Muscle layer of colon (tissue), 2 donors: ENCODE results near the gene LUC7L2.
"Not testable (repeated sequence)": the region's sequence is repeated elsewhere in the genome, so short reads cannot be mapped to it uniquely, and the experiment has no call there.

ENCODE experiments used
- H3K27ac ChIP-seq: one replicate; pipeline ENCODE4 v1.7.0; 2013; ENCODE audit warnings: low read depth, mild to moderate bottlenecking, low read length, moderate library complexity
- H3K27me3 ChIP-seq, 2 donors: one replicate each; pipeline ENCODE4 v1.7.0; 2013; ENCODE audit warnings: low read length in 2 of 2, mild to moderate bottlenecking in 2 of 2; ENCODE audit not compliant: insufficient read depth in 2 of 2, control insufficient read depth in 1 of 2
- H3K36me3 ChIP-seq: one replicate; pipeline ENCODE4 v1.7.0; 2013; ENCODE audit warnings: mild to moderate bottlenecking, low read length; ENCODE audit not compliant: insufficient read depth
- H3K4me1 ChIP-seq: one replicate; pipeline ENCODE4 v1.7.0; 2013; ENCODE audit warnings: mild to moderate bottlenecking, low read length; ENCODE audit not compliant: insufficient read depth
- H3K4me3 ChIP-seq, 2 donors: one replicate each; pipeline ENCODE4 v1.7.0; 2013; ENCODE audit warnings: low read length in 2 of 2, low read depth in 1 of 2, mild to moderate bottlenecking in 1 of 2, moderate library complexity in 1 of 2
- H3K9ac ChIP-seq: one replicate; pipeline ENCODE4 v1.7.0; 2013; ENCODE audit warnings: low read length
- H3K9me3 ChIP-seq: one replicate; pipeline ENCODE4 v1.7.0; 2013; ENCODE audit warnings: mild to moderate bottlenecking, low read length
- donor health status: abdominal sarcoma.
- donor health status: Adenocarcinoma of cecum.

The LUC7L2 gene

DNA sequence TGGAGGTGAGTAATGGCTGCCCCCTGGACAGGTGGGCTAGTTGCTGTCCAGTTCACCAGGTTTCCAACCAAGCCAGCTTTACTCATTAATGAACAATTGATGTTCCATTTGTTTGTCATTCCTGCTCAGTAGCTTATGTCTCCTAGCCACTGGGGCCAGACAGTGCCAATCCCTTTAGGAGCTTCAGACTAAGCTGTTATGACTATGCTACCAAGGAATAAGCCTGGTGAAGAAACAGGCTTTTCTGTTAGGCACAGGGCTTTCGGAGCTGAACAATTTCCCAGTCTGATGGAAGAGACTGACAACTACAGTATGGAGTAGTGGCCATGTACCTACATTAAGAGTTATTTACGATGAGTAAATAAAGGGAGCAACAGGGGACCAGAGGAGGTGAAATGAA is 20.7 kb upstream of the LUC7L2 start:
- Histone ChIP-seq H3K9ac (no peak overlapping the region), H3K36me3 (no peaks in the 10 kb centered on the region), H3K27me3 (no peaks in the 10 kb centered on the region), H3K27ac (no peak overlapping the region), H3K4me1 (peaks cover 12% of the 10 kb centered on the region), H3K4me3 (no peak overlapping the region), H3K9me3 (no peaks in the 10 kb centered on the region)

DNA sequence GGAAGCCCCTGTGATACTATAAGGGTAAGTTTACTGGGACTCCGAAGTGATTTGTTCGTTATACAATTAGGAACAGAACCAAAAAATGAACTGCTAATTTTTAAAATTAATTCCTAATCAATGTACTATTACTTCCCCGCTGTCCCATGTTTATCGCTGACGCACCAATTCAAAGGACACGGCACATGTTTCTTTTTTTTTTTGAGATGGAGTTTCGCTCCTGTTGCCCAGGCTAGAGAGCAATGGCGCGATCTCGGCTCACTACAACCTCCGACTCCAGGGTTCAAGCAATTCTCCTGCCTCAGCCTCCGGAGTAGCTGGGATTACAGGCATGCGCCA is 20.0 kb upstream of the LUC7L2 start:
- peak overlapping the region; percentile 100 for H3K27ac ChIP-seq
- peaks cover 12% of the 10 kb centered on the region for H3K4me1 ChIP-seq
- no peaks in the 10 kb centered on the region for H3K27me3 ChIP-seq
- H3K4me3 ChIP-seq: peak overlapping the region; percentile 92 to 97
- H3K9ac ChIP-seq: no peak overlapping the region
- no peaks in the 10 kb centered on the region for H3K9me3 ChIP-seq
- H3K36me3 ChIP-seq: no peaks in the 10 kb centered on the region

DNA sequence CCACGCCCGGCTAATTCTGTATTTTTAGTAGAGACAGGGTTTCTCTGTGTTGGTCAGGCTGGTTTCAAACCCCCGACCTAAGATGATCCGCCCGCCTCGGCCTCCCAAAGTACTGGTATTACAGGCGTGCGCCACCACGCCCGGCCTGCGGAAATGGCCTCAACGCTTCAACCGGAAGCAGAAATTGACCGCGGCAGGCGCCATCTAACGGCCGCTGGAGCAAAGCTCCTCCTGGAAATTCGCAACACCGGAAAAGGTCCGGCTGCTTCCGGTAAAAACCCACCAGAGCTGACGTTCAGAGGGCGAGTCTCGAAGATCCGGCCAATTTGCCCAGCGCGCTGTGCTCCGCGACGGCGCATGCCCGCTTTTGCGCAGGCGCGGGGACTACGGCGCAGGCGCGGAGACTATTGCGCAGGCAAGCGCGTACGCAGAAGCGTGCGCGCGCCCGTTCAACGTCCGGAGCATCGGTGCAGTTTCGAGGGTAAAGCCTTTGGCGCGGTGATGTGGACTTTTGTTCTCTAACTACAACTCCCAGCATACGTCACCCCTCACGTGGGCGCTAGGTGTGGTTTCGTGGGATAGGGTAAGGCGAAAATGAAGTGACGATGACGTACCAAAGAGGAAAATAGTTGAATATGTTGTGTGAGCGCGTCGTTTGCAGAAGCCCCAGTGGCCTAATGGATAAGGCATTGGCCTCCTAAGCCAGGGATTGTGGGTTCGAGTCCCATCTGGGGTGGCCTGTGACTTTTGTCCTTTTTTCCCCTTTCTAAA is 19.5 kb upstream of the LUC7L2 start:
- no peaks in the 10 kb centered on the region for H3K36me3 ChIP-seq

DNA sequence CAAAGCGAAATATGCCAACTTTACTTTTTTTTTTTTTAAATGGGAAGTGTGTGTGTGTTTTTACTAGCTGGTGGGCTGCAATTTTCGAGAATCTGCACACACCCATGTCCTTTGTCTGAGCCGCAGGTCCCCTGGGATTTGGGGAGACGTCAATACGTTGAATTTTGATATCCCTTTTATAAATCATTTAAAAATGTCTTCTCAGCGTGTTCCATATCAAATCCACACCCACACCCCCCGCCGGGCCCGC is 19.0 kb upstream of the LUC7L2 start:
- H3K4me1 ChIP-seq: peaks cover 12% of the 10 kb centered on the region
- no peaks in the 10 kb centered on the region for H3K36me3 ChIP-seq
- peak overlapping the region; percentile 100 for H3K27ac ChIP-seq
- no peaks in the 10 kb centered on the region for H3K27me3 ChIP-seq
- peak overlapping the region; percentile 99 for H3K9ac ChIP-seq
- H3K4me3 ChIP-seq: peak overlapping the region; percentile 92 to 97
- H3K9me3 ChIP-seq: no peaks in the 10 kb centered on the region

More for the DNA sequence above, 19.5 kb upstream of the LUC7L2 start:
- H3K27me3 ChIP-seq: no peaks in the 10 kb centered on the region
- peak overlapping the region; percentile 99 for H3K9ac ChIP-seq
- no peaks in the 10 kb centered on the region for H3K9me3 ChIP-seq
- peak overlapping the region; percentile 100 for H3K27ac ChIP-seq
- peaks cover 12% of the 10 kb centered on the region for H3K4me1 ChIP-seq
- peak overlapping the region; percentile 92 to 97 for H3K4me3 ChIP-seq

DNA sequence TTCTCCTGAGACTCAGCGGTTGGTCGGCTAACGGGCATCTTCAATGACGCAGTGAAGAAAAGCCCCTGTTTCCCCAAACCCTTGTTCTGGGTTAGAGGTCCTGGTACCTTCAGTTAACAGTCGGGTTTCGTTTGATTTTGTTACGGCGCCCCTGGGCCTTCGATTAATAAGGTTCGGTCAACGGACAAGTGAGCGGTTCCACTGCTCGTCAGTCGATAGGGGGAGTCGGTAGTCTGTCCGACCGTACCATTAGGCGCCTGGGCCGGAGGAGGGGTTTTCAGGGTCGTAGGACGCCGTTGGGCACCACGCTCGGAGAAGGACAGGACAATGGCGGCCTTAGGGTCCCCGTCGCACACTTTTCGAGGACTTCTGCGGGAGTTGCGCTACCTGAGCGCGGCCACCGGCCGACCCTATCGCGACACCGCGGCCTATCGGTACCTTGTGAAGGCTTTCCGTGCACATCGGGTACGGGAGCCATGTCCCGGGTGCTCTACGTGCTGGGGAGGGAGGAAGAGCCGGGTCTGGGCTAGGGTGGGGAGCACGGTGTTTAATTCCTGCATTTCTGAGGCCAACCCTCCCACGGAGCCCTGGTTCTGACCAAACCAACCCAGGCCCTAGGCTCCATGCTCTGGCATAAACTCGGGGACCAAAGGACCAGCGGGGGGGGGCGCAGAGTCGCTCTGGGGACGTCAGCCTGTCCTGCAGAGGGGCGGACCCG is 18.5 kb upstream of the LUC7L2 start, which contains the start of gene FMC1:
Gene FMC1, plus strand, starts transcription at position 280 of the 718 bp plus-strand sequence. Its CDS starts 48 bp downstream, at position 328.
- no peaks in the 10 kb centered on the region for H3K27me3 ChIP-seq
- H3K4me1 ChIP-seq: peaks cover 12% of the 10 kb centered on the region
- H3K9me3 ChIP-seq: no peaks in the 10 kb centered on the region
- peak within 1 kb of the TSS; percentile 99 for H3K9ac ChIP-seq
- H3K27ac ChIP-seq: peak within 1 kb of the TSS; percentile 100
- peak within 1 kb of the TSS; percentile 92 to 97 for H3K4me3 ChIP-seq
- peaks cover 1% of the 10 kb centered on the region for H3K36me3 ChIP-seq

DNA sequence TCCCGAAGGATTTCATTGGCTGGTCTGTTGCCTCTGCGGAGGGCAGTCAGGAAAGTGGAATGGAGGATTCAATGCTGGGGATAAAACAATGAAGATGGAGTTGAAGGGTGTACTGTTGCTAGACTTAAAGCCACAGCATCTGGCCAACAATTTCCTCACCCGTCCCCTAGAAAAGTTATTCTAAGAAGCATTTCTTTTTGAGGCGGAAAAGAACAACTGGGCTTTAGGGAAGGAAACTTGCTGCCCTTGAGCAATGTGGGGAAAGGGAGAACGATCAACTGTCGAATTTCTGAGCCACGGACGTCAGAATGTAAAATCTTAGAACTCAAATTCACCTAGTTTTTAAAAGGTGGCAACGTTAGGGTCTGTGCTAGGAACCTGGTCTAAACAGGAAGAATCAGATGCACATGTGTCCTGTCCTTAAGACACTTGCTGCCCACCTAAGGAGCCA is 17.9 kb upstream of the LUC7L2 start:
- Histone ChIP-seq H3K27me3 (no peaks in the 10 kb centered on the region), H3K9ac (peak overlapping the region; percentile 99), H3K27ac (peak overlapping the region; percentile 100), H3K9me3 (no peaks in the 10 kb centered on the region), H3K36me3 (peaks cover 7% of the 10 kb centered on the region), H3K4me1 (peaks cover 12% of the 10 kb centered on the region), H3K4me3 (peak overlapping the region; percentile 92 to 97)

DNA sequence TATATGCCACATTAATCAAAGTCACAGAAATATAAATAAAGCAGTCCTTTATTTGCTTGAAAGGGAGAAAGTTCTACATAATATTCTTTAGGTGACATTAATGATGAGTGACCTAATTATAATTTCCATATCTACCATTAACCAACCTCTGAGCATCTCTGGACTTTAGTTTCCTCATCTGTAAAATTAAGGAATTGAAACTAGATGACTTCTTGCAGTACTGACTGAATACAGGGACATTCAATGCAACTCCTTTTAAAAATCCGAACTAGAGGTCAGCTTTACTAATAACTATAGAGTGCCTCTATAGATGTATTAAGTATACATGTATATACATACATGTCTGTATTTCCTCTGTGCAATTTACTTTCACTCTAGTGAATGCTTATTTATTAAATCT is 14.7 kb upstream of the LUC7L2 start:
- Histone ChIP-seq H3K36me3 (peaks cover 12% of the 10 kb centered on the region), H3K9ac (no peak overlapping the region), H3K9me3 (no peaks in the 10 kb centered on the region), H3K27ac (no peak overlapping the region), H3K27me3 (no peaks in the 10 kb centered on the region), H3K4me3 (no peak overlapping the region), H3K4me1 (peaks cover 12% of the 10 kb centered on the region)

DNA sequence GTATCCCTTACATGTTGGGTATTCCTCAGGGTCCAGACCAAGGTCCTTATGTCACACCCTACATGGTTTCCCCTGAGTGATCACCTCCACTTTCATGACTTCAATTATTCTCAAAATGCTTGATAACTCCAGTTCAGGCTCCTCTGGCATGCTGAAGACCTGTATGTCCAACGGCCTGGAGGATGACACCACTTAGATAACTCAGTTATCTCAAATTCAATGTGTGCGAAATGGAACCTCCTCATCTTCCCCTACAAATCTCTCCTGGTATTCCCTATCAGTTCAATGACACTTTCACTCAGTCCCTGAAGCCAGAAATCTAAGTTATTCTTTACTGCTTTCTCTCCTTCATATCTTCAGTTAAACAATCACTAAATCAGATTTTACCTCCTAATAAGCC is 8.7 kb upstream of the LUC7L2 start:
- Histone ChIP-seq H3K4me1 (no peaks in the 10 kb centered on the region), H3K4me3 (no peak overlapping the region), H3K36me3 (peaks cover 12% of the 10 kb centered on the region), H3K9ac (no peak overlapping the region), H3K9me3 (no peaks in the 10 kb centered on the region), H3K27ac (no peak overlapping the region), H3K27me3 (no peaks in the 10 kb centered on the region)

DNA sequence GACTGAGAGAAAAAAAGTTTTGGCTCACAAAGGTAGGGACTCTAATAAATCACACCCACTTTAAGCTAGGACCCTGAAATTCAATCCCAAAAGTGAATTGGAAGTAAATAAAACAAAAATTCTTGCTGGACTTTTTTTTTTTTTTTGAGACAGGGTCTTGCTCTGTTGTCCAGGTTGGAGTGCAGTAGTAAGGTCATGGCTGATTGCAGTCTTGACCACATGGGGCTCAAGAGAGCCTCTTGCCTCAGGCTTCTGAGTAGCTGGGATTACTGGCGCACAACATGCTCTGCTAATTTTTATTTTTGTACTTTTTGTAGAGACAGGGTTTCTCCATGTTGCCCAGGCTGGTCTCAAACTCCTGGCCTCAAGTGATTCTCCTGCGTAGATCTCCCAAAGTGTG is 5.0 kb upstream of the LUC7L2 start:
- Histone ChIP-seq H3K27me3 (no peaks in the 10 kb centered on the region), H3K9ac (no peak overlapping the region), H3K27ac (no peak overlapping the region), H3K4me1 (no peaks in the 10 kb centered on the region), H3K36me3 (no peaks in the 10 kb centered on the region), H3K4me3 (no peak overlapping the region), H3K9me3 (no peaks in the 10 kb centered on the region)

DNA sequence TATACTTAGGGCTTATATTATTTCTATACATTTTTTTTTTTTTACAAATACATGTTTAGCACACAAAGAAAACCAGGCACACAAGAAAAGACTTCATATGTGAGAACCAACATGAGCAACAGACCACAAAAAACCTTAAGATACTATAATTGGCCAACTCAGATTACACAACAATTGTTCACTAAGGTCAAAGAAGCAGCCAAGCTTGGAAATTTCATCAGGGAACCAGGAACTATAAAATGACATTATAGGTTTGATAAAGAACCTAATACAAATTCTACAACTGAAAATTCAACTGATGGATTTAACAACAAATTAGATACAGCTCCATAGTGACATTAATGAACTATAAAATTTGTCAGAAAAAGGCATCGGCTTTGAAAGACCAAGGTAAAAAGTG is 4.4 kb upstream of the LUC7L2 start:
- no peaks in the 10 kb centered on the region for H3K4me1 ChIP-seq
- no peak overlapping the region for H3K27ac ChIP-seq
- H3K4me3 ChIP-seq: no peak overlapping the region
- no peak overlapping the region for H3K9ac ChIP-seq
- H3K36me3 ChIP-seq: no peaks in the 10 kb centered on the region
- no peaks in the 10 kb centered on the region for H3K27me3 ChIP-seq
- no peaks in the 10 kb centered on the region for H3K9me3 ChIP-seq

DNA sequence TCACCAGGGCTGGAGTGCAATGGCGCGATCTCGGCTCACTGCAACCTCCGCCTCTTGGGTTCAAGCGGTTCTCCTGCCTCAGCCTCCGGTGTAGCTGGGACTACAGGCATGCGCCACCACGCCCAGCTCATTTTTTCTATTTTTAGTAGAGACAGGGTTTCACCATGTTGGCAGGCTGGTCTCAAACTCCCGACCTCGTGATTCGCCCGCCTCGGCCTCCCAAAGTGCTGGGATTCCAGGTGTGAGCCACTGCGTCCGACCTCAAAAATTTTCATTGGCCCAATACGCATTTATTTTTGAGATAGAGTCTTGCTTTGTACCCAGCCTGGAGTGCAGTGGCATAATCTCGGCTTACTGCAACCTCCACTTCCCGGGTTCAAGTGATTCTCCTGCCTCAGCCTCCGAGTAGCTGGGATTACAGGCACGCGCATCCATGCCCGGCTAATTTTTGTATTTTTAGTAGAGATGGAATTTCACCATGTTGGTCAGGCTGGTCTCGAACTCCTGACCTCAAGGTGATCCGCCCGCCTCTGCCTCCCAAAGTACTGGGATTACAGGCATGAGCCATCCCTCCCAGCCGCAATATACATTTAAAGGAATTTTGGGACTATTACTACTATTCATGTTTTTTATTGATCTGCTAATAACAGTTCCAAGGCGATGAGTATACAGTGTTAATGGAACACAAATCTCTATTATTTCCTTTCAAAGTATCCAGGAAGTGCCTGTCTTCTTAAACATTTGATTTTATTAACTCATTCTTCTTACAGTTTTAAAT is 1.8 kb upstream of the LUC7L2 start:
- Histone ChIP-seq H3K4me1 (peaks cover 18% of the 10 kb centered on the region), H3K9ac (peak overlapping the region; percentile 93), H3K4me3 (peak overlapping the region in 1 of 2 donors; percentile 93), H3K27ac (peak overlapping the region; percentile 97)
- H3K27me3 ChIP-seq, H3K9me3 ChIP-seq, H3K36me3 ChIP-seq: not testable (repeated sequence)
